Measurements from ENCODE around the gene DLG2.
"Not testable (repeated sequence)": the region's sequence is repeated elsewhere in the genome, so short reads cannot be mapped to it uniquely, and the experiment has no call there.

Gene DLG2

DNA sequence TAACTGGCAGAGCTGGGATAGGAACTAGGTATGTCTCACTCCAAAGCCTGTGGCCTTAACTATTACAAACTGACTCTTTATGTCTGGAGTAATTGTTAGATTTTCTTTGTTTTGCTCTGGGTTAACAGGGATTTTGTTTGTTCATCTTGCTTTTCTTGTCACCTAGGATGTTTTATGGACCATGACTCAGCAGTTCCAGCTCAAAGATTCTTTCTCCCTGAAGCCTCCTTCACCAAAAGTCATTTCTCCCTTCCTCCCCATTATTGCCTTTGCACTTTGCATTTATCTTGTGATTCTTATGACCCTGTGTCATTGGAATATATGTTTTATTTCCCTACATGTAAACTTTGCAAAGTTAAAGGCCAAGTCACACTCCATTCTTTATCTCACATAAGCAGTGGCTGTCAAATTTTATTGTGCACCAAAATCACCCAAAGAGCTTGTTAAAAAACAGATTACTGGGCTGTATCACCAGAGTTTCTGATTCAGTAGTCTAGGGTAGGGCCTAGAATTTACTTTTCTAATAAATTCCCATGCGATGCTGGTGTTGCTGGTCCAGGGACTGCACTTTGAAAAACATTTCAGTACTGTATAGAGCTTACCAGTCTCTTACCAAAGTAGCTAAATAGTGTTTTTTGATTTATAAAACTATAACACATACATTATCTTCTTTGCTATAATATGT, 327.7 kb downstream of the DLG2 start:
- no peak overlapping the region for H3K4me3 ChIP-seq (ENCODE audit: low read depth, low read length)
- TF ChIP-seq, protein P1, sequence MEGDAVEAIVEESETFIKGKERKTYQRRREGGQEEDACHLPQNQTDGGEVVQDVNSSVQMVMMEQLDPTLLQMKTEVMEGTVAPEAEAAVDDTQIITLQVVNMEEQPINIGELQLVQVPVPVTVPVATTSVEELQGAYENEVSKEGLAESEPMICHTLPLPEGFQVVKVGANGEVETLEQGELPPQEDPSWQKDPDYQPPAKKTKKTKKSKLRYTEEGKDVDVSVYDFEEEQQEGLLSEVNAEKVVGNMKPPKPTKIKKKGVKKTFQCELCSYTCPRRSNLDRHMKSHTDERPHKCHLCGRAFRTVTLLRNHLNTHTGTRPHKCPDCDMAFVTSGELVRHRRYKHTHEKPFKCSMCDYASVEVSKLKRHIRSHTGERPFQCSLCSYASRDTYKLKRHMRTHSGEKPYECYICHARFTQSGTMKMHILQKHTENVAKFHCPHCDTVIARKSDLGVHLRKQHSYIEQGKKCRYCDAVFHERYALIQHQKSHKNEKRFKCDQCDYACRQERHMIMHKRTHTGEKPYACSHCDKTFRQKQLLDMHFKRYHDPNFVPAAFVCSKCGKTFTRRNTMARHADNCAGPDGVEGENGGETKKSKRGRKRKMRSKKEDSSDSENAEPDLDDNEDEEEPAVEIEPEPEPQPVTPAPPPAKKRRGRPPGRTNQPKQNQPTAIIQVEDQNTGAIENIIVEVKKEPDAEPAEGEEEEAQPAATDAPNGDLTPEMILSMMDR (IDR thresholded peaks at IDR 0.05; ENCODE audit: borderline replicate concordance, insufficient read depth, low read depth, low read length) = no peak

DNA sequence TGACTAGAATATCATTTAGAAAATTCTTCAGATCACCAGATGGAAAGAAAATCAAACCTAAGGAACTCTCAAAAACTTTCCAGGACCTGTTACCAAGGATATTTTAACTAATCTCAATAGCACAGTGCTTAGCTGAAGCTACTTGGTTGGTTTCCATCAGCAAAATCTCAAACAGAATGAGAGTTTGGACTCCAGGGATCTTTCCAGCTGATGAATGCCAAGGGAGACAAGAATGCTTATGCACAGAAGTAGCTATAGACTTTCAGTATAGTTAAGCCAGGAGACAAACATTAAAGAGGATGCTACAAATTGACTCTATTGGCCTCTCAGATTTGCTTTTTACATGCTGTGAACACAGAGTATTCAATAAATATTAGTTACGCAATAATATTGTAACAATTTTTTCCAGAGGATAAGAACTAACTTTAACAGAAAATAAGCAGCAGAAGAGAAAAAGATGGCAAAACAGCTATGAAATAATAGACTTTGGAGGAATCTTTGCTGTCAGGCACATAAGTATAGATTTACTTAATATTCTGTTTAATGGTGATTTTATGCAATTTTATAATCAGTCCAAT, 331.4 kb downstream of the DLG2 start:
- H3K4me3 ChIP-seq (ENCODE audit: low read depth, low read length) = no peak overlapping the region
- TF ChIP-seq, protein P1 (IDR thresholded peaks at IDR 0.05; ENCODE audit: borderline replicate concordance, insufficient read depth, low read depth, low read length) = no peak

DNA sequence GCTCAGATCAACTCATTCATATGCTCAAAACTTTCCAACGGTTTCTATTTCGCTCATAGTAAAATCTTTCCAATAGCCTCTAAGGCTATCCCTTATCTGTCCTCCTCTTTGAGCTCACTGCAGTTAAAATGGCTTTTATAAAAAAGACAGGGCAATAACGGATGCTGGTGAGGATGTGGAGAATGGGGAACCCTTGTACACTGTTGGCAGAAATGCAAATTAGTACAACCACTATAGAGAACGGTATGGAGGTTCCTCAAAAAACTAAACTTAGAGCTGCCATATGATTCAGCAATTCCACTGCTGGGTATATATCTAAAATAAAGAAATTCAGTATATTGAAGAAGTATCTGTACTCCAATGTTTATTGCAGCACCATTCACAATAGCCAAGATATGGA, 345.6 kb downstream of the DLG2 start:
- TF ChIP-seq, protein P1 (IDR thresholded peaks at IDR 0.05; ENCODE audit: borderline replicate concordance, insufficient read depth, low read depth, low read length) = no peak
- no peak overlapping the region for H3K4me3 ChIP-seq (ENCODE audit: low read depth, low read length)

DNA sequence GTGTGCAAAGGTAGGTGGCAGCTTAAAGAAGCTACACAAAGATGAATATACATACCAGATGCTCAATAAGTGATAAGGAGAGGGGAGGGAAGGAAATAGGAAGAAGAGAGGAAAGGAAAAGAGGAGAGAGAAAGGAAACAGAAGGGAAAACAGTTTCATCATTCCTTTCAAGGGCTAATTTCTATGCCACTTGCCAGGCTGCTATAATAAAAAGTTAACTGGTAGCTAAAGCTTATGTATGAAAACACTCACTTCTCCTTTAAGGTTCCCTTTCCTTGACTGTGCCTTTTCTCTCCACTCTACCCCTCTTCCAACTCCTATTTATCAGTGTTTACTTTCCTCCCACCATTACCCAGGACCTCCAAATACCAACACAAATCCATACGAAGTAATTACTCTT, 347.9 kb downstream of the DLG2 start:
- H3K4me3 ChIP-seq (ENCODE audit: low read depth, low read length) = no peak overlapping the region
- TF ChIP-seq, protein P1 (IDR thresholded peaks at IDR 0.05; ENCODE audit: borderline replicate concordance, insufficient read depth, low read depth, low read length) = no peak

DNA sequence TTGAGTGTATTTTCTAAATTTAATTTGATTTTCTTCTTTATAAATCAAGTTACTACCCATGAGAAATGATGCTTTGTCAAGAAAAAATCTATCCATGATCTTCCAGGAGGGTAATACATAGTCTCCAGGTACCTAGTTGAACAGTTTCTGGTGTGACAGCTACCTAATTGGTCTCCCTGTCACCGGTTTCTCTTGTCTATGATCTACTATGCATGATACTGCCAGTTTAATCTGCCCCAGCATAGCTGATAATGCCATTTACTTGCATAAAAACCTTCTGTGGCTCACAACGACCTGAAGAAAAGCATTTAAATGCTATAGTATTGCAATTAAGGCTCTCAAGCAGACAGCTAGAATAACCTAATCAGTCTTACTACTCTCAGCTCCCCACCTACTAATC, 349.5 kb downstream of the DLG2 start:
- H3K4me3 ChIP-seq (ENCODE audit: low read depth, low read length) = no peak overlapping the region
- TF ChIP-seq, protein P1 (IDR thresholded peaks at IDR 0.05; ENCODE audit: borderline replicate concordance, insufficient read depth, low read depth, low read length) = no peak

DNA sequence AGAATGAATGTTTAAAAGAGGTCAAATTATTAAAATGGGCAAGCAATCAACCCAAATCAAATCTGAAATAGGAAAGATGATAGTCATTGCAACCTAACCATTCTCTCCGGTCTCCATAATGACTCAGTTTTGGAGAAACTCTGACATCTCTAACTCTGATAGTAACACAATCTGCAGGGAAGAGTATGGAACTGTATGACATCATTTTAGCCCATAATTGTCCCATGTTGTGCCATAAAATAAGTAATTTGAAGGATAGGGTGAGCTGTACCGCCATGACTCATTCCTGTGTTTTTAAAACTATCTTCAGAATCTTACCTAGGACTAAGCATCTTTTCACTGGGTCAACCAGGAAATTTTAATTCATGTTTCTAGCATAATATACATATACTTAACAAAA, 350.8 kb downstream of the DLG2 start:
- TF ChIP-seq, protein P1 (IDR thresholded peaks at IDR 0.05; ENCODE audit: borderline replicate concordance, insufficient read depth, low read depth, low read length) = no peak

DNA sequence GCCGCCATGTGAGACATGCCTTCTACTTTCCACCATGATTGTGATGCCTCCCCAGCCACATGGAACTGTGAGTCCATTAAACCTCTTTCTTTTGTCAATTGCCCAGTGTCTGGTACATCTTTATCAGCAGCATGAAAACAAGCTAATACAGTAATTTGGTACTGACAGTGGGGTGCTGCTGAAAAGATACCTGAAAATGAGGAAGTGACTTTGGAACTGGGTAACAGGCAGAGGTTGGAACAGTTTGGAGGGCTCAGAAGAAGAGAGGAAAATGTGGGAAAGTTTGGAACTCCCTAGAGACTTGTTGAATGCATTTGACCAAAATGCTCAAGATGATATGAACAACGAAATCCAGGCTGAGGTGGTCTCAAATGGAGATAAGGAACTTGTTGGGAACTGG, 356.8 kb downstream of the DLG2 start:
- not testable (repeated sequence) for H3K4me3 ChIP-seq (ENCODE audit: low read depth, low read length)

More for the DNA sequence above, 350.8 kb downstream of the DLG2 start:
- H3K4me3 ChIP-seq (ENCODE audit: low read depth, low read length) = no peak overlapping the region

Data from GM12875 (cell line).